H9 (cell line): ENCODE data around the gene TOR3A. TPM values are rescaled to one million over a fixed set of nuclear protein-coding genes. Genes with fewer than 3 reads are reported as not detected.

Experiments used
- DNase-seq: peaks from one replicate; pipeline ENCODE4 v3.0.0-alpha.2; 2017
- H2AFZ ChIP-seq: one replicate; pipeline ENCODE4 v1.6.1; 2013; ENCODE audit warnings: mild to moderate bottlenecking, low read length, control low read depth, moderate library complexity
- H2AK5ac ChIP-seq: 2 replicates; pipeline ENCODE4 v1.6.1; 2013; ENCODE audit warnings: low read length, control low read depth, mixed read lengths; ENCODE audit not compliant: insufficient read length
- H2BK120ac ChIP-seq: one replicate; pipeline ENCODE4 v1.6.1; 2013; ENCODE audit warnings: low read depth, mild to moderate bottlenecking, low read length, control low read depth, inconsistent platforms; ENCODE audit not compliant: poor library complexity, severe bottlenecking
- H2BK12ac ChIP-seq: 2 replicates; pipeline ENCODE4 v1.6.1; 2013; ENCODE audit warnings: low read length, control low read depth, mixed read lengths, low read depth; ENCODE audit not compliant: insufficient read length
- H2BK15ac ChIP-seq: 2 replicates; pipeline ENCODE4 v1.6.1; 2013; ENCODE audit warnings: low read depth, low read length, control low read depth
- H2BK20ac ChIP-seq: one replicate; pipeline ENCODE4 v1.6.1; 2013; ENCODE audit warnings: low read depth, mild to moderate bottlenecking, low read length, control low read depth, inconsistent platforms; ENCODE audit not compliant: poor library complexity, severe bottlenecking
- H2BK5ac ChIP-seq: 2 replicates; pipeline ENCODE4 v1.6.1; 2013; ENCODE audit warnings: low read length, control low read depth, mixed read lengths; ENCODE audit not compliant: insufficient read length
- H3K14ac ChIP-seq: 2 replicates; pipeline ENCODE4 v1.6.1; 2013; ENCODE audit warnings: low read length, control low read depth; ENCODE audit not compliant: insufficient read depth
- H3K18ac ChIP-seq: 2 replicates; pipeline ENCODE4 v1.6.1; 2013; ENCODE audit warnings: low read depth, mild to moderate bottlenecking, mixed read lengths, low read length, control low read depth; ENCODE audit not compliant: insufficient read length
- H3K23ac ChIP-seq: 2 replicates; pipeline ENCODE4 v1.6.1; 2013; ENCODE audit warnings: low read length, control low read depth, mixed read lengths, low read depth; ENCODE audit not compliant: insufficient read length
- H3K23me2 ChIP-seq: 2 replicates; pipeline ENCODE4 v1.6.1; 2013; ENCODE audit warnings: low read depth, mild to moderate bottlenecking, mixed read lengths, low read length, control low read depth; ENCODE audit not compliant: insufficient read length, poor library complexity, severe bottlenecking
- H3K27ac ChIP-seq: 2 replicates; pipeline ENCODE4 v1.5.1; 2013; ENCODE audit warnings: low read length, control low read depth, mixed read lengths, low read depth; ENCODE audit not compliant: insufficient read length
- H3K27me3 ChIP-seq: 2 replicates; pipeline ENCODE4 v1.6.1; 2013; ENCODE audit warnings: low read length, control low read depth, inconsistent platforms; ENCODE audit not compliant: insufficient read depth
- H3K4ac ChIP-seq: 2 replicates; pipeline ENCODE4 v1.6.1; 2013; ENCODE audit warnings: low read depth, mild to moderate bottlenecking, control low read depth, inconsistent platforms, low read length, moderate library complexity
- H3K4me1 ChIP-seq: 2 replicates; pipeline ENCODE4 v1.6.1; 2013; ENCODE audit warnings: low read length, control low read depth, inconsistent platforms; ENCODE audit not compliant: insufficient read depth
- H3K4me2 ChIP-seq: 2 replicates; pipeline ENCODE4 v1.6.1; 2013; ENCODE audit warnings: low read length, control low read depth, mixed read lengths; ENCODE audit not compliant: insufficient read length, insufficient read depth
- H3K56ac ChIP-seq: 2 replicates; pipeline ENCODE4 v1.6.1; 2013; ENCODE audit warnings: low read depth, mild to moderate bottlenecking, mixed read lengths, low read length, control low read depth; ENCODE audit not compliant: insufficient read length
- H3K79me1 ChIP-seq: 2 replicates; pipeline ENCODE4 v1.6.1; 2013; ENCODE audit warnings: low read depth, mild to moderate bottlenecking, moderate library complexity, low read length, control low read depth, inconsistent platforms; ENCODE audit not compliant: insufficient read depth, poor library complexity, severe bottlenecking
- H3K79me2 ChIP-seq: 2 replicates; pipeline ENCODE4 v1.6.1; 2013; ENCODE audit warnings: low read length, control low read depth, inconsistent platforms; ENCODE audit not compliant: insufficient read depth
- H3K9ac ChIP-seq: 2 replicates; pipeline ENCODE4 v1.6.1; 2013; ENCODE audit warnings: low read length, control low read depth, mixed read lengths; ENCODE audit not compliant: insufficient read length; ENCODE audit errors: extremely low read depth
- H3K9me3 ChIP-seq: one replicate; pipeline ENCODE4 v1.6.1; 2013; ENCODE audit warnings: low read depth, low read length, inconsistent platforms; ENCODE audit not compliant: control insufficient read depth
- H3T11ph ChIP-seq: one replicate; pipeline ENCODE4 v1.6.1; 2013; ENCODE audit warnings: mild to moderate bottlenecking, low read length, control low read depth, inconsistent platforms
- H4K20me1 ChIP-seq: one replicate; pipeline ENCODE4 v1.6.1; 2013; ENCODE audit not compliant: control insufficient read depth, insufficient read length, insufficient read depth
- H4K5ac ChIP-seq: 2 replicates; pipeline ENCODE4 v1.6.1; 2013; ENCODE audit warnings: low read depth, mild to moderate bottlenecking, mixed read lengths, low read length, control low read depth; ENCODE audit not compliant: insufficient read length
- H4K8ac ChIP-seq: replicated peaks from 2 replicates; pipeline ENCODE4 v1.6.1; 2013; ENCODE audit warnings: low read length, control low read depth, mixed read lengths, low read depth; ENCODE audit not compliant: insufficient read length
- H4K91ac ChIP-seq: 2 replicates; pipeline ENCODE4 v1.6.1; 2013; ENCODE audit warnings: low read depth, mild to moderate bottlenecking, moderate library complexity, mixed read lengths, low read length, control low read depth; ENCODE audit not compliant: insufficient read length
- H3K27ac Mint-ChIP-seq, 3 experiments: 2 replicates in 2 of 3; 3 replicates in 1 of 3; pipeline ENCODE4 v1.8.0; 2020 to 2021; ENCODE audit warnings: mixed read lengths in 3 of 3, mild to moderate bottlenecking in 1 of 3, moderate library complexity in 1 of 3
- H3K27me3 Mint-ChIP-seq: 2 replicates; pipeline ENCODE4 v1.8.0; 2021; ENCODE audit warnings: low read depth, mild to moderate bottlenecking, moderate library complexity, mixed read lengths
- H3K36me3 Mint-ChIP-seq, 3 experiments: 2 replicates in 2 of 3; 3 replicates in 1 of 3; pipeline ENCODE4 v1.8.0; 2020 to 2021; ENCODE audit warnings: low read depth in 3 of 3, mixed read lengths in 3 of 3; ENCODE audit not compliant: insufficient read depth in 1 of 3
- H3K4me1 Mint-ChIP-seq, 2 experiments: 2 replicates each; pipeline ENCODE4 v1.8.0; 2020; ENCODE audit warnings: mixed read lengths in 2 of 2
- H3K4me3 Mint-ChIP-seq, 2 experiments: 2 replicates in 1 of 2; 3 replicates in 1 of 2; pipeline ENCODE4 v1.8.0; 2020 to 2021; ENCODE audit warnings: mild to moderate bottlenecking in 2 of 2, mixed read lengths in 2 of 2, moderate library complexity in 1 of 2
- H3K9me3 Mint-ChIP-seq, 2 experiments: 2 replicates in 1 of 2; 3 replicates in 1 of 2; pipeline ENCODE4 v1.8.0; 2020; ENCODE audit warnings: mild to moderate bottlenecking in 2 of 2, mixed read lengths in 2 of 2, moderate library complexity in 1 of 2
- CTCF ChIP-seq: fragments of 200-600 bp; sonication (generic); conservative IDR thresholded peaks from 3 replicates; pipeline ENCODE4 v1.8.0; 2021; ENCODE audit warnings: antibody characterized with exemption, mild to moderate bottlenecking
- WGBS: extraction: QIAGEN DNeasy Blood & Tissue Kit; methylation state at CpG from one replicate; pipeline ENCODE4 v1.1.7; 2013; ENCODE audit warnings: missing lambda C conversion rate, low lambda C conversion rate, mixed read lengths; ENCODE audit not compliant: insufficient read length; ENCODE audit errors: extremely low coverage; 5-methylcytosine and 5-hydroxymethylcytosine counted together
- total RNA-seq: library from RNA; stranded (reverse); gene quantifications from 2 replicates; pipeline ENCODE4 v1.2.1, GENCODE V29; 2021

Gene TOR3A
- total RNA-seq, 1 experiment from 2014 or later = 27.3 TPM

GRCh38 chr1:179094818-179095217, 12.9 kb downstream of the TOR3A start:
- H3K4me1 Mint-ChIP-seq = peaks cover 7 to 11% of the 10 kb centered on the region in 2 experiments
- Histone ChIP-seq H4K8ac (no peak overlapping the region), H4K20me1 (no peaks in the 10 kb centered on the region), H3K18ac (no peak overlapping the region), H3K79me2 (no peaks in the 10 kb centered on the region), H2BK12ac (no peak overlapping the region), H4K91ac (no peak overlapping the region), H3K23me2 (no peaks in the 10 kb centered on the region), H3K4me1 (peaks cover 2% of the 10 kb centered on the region; the same call in 1 of the 2 replicates), H3K23ac (no peak overlapping the region), H2BK120ac (no peak overlapping the region), H3K27me3 (no peaks in the 10 kb centered on the region), H3K9ac (no peak overlapping the region), H2BK20ac (no peak overlapping the region), H3K9me3 (no peaks in the 10 kb centered on the region), H3K4ac (no peak overlapping the region), H2BK15ac (no peak overlapping the region), H2AFZ (no peak overlapping the region), H3T11ph (no peak overlapping the region), H4K5ac (no peak overlapping the region), H3K27ac (no peak overlapping the region), H3K79me1 (no peaks in the 10 kb centered on the region), H3K56ac (no peak overlapping the region), H3K4me2 (no peak overlapping the region), H2AK5ac (no peak overlapping the region), H3K14ac (no peak overlapping the region), H2BK5ac (no peak overlapping the region)
- no peak for TF ChIP-seq CTCF
- no peaks in the 10 kb centered on the region; a peak in 1 of 5 replicates for H3K9me3 Mint-ChIP-seq
- no peak for DNase-seq
- no peaks in the 10 kb centered on the region for H3K27me3 Mint-ChIP-seq
- no peak overlapping the region for H3K4me3 Mint-ChIP-seq
- H3K36me3 Mint-ChIP-seq = peaks cover 23 to 79% (median 63%) of the 10 kb centered on the region in 3 experiments; a peak in 6 of 7 replicates
- no CpG with 5 or more reads among the region's 5 CpGs for WGBS
- H3K27ac Mint-ChIP-seq = 0 out of 7 replicates have a peak overlapping the region, but pooled peaks of 1 of the 3 experiments have one; percentile 34
